A204.1 (cell line): ENCODE measurements around the gene SRA1.

Source experiments
- FAIRE-seq: peaks from 2 replicates; lab custom pipeline; 2012; peaks lifted over from hg19 to GRCh38; lab: Jason Lieb, UNC

Gene SRA1

GRCh38 chr5:140570488-140570887, 13.2 kb upstream of the SRA1 start:
- FAIRE-seq, result no peak

GRCh38 chr5:140570058-140570457, 12.8 kb upstream of the SRA1 start:
- no peak for FAIRE-seq

GRCh38 chr5:140569197-140569596, 11.9 kb upstream of the SRA1 start:
- no peak for FAIRE-seq

GRCh38 chr5:140568443-140569063, 11.3 kb upstream of the SRA1 start:
- no peak for FAIRE-seq

- no peak for FAIRE-seq
Measured at GRCh38 chr5:140567871-140568270, 10.6 kb upstream of the SRA1 start.

GRCh38 chr5:140567136-140567818, 10.0 kb upstream of the SRA1 start:
- FAIRE-seq, result no peak

GRCh38 chr5:140566665-140567064, 9.4 kb upstream of the SRA1 start:
- no peak for FAIRE-seq

- FAIRE-seq, result no peak
Measured at GRCh38 chr5:140565780-140566095, 8.5 kb upstream of the SRA1 start.

GRCh38 chr5:140565024-140565779, 7.9 kb upstream of the SRA1 start:
- FAIRE-seq, result no peak

GRCh38 chr5:140564196-140565023, 7.1 kb upstream of the SRA1 start, which contains the start of the genes APBB3 and SLC35A4:
Gene APBB3 (minus strand): TSS chr5:140564598. CDS start chr5:140564245, 353 bp downstream.
Gene SLC35A4 (plus strand): TSS chr5:140564828. CDS start chr5:140567170, 2,342 bp downstream.
- FAIRE-seq, result peak; percentile 90

GRCh38 chr5:140563596-140563995, 6.3 kb upstream of the SRA1 start:
- FAIRE-seq, result no peak

- FAIRE-seq, result no peak
Measured at GRCh38 chr5:140561753-140562523, 4.7 kb upstream of the SRA1 start.

GRCh38 chr5:140560227-140560626, 3.0 kb upstream of the SRA1 start:
- FAIRE-seq, result no peak

- no peak for FAIRE-seq
Measured at GRCh38 chr5:140558542-140558941, 1.3 kb upstream of the SRA1 start.

GRCh38 chr5:140557965-140558364, 692 bp upstream of the SRA1 start:
- FAIRE-seq, result no peak

GRCh38 chr5:140556438-140556837, 835 bp downstream of the SRA1 start:
- no peak for FAIRE-seq

- FAIRE-seq, result no peak
Measured at GRCh38 chr5:140555747-140556312, 1.4 kb downstream of the SRA1 start.

GRCh38 chr5:140554454-140554853, 2.8 kb downstream of the SRA1 start:
- FAIRE-seq, result no peak

GRCh38 chr5:140553657-140554056, 3.6 kb downstream of the SRA1 start:
- no peak for FAIRE-seq

GRCh38 chr5:140551872-140552271, 5.4 kb downstream of the SRA1 start:
- no peak for FAIRE-seq
